PC-9 (cell line): ENCODE results near the gene CDH11. TPM values are rescaled to one million over a fixed set of nuclear protein-coding genes. Genes with fewer than 3 reads are reported as not detected.

Source experiments
- BruUV-seq: library from RNA; stranded (reverse); fragments of 400-500 nt; replicated peaks from 2 replicates; lab custom pipeline; 2021; lab: Mats Ljungman, UMichigan
- CTCF ChIA-PET: fragments of 300-600 bp; sonication (Branson Sonifier 250); formaldehyde crosslinking; loops from one replicate; lab custom pipeline; 2022; ENCODE audit warnings: antibody characterized with exemption; lab: Charles Lee
- POLR2A ChIA-PET: fragments of 300-600 bp; sonication (Branson Sonifier 250); formaldehyde crosslinking; loops from one replicate; lab custom pipeline; 2022; ENCODE audit warnings: antibody characterized with exemption; ENCODE audit not compliant: unreplicated experiment; lab: Charles Lee
- DNase-seq, 2 experiments: peaks; one replicate each; pipeline versions ENCODE4 v3.0.0 to v3.0.0-alpha.2; 2015 to 2022; ENCODE audit warnings: mixed read lengths in 1 of 2
- H2AFZ ChIP-seq: fragments of 200-600 bp; sonication (generic); 2 replicates; pipeline ENCODE4 v1.8.1; 2017; ENCODE audit warnings: antibody characterized with exemption
- H3F3A ChIP-seq: fragments of 200-600 bp; sonication (generic); 2 replicates; pipeline ENCODE4 v1.8.1; 2017; ENCODE audit warnings: antibody characterized with exemption, mild to moderate bottlenecking, low read depth; ENCODE audit not compliant: insufficient read depth
- H3K27ac ChIP-seq: fragments of 200-600 bp; sonication (generic); 2 replicates; pipeline ENCODE4 v1.6.1; 2016; ENCODE audit warnings: mixed run types
- H3K27me3 ChIP-seq: fragments of 200-600 bp; sonication (generic); 2 replicates; pipeline ENCODE4 v1.6.1; 2016; ENCODE audit warnings: low read depth, mixed run types; ENCODE audit not compliant: insufficient read depth
- H3K36me3 ChIP-seq: fragments of 200-600 bp; sonication (generic); 2 replicates; pipeline ENCODE4 v1.6.1; 2016; ENCODE audit warnings: low read depth, mixed run types
- H3K4me1 ChIP-seq: fragments of 200-600 bp; sonication (generic); replicated peaks from 2 replicates; pipeline ENCODE4 v1.6.1; 2016; ENCODE audit warnings: mixed run types; ENCODE audit not compliant: insufficient read depth
- H3K4me2 ChIP-seq: fragments of 200-600 bp; sonication (generic); 2 replicates; pipeline ENCODE4 v1.6.1; 2017; ENCODE audit warnings: mixed run types
- H3K4me3 ChIP-seq: fragments of 200-600 bp; sonication (generic); 2 replicates; pipeline ENCODE4 v1.6.1; 2016; ENCODE audit warnings: mixed run types
- H3K79me2 ChIP-seq: fragments of 200-600 bp; sonication (generic); 2 replicates; pipeline ENCODE4 v1.6.1; 2017; ENCODE audit warnings: low read depth, mixed run types
- H3K9me2 ChIP-seq: fragments of 200-600 bp; sonication (generic); 2 replicates; pipeline ENCODE4 v1.8.1; 2017; ENCODE audit warnings: mild to moderate bottlenecking; ENCODE audit not compliant: insufficient read depth
- H3K9me3 ChIP-seq: fragments of 200-600 bp; sonication (generic); 2 replicates; pipeline ENCODE4 v1.8.1; 2016; ENCODE audit warnings: low read depth; ENCODE audit not compliant: insufficient read depth
- H4K20me1 ChIP-seq: fragments of 200-600 bp; sonication (generic); 2 replicates; pipeline ENCODE4 v1.8.1; 2017; ENCODE audit not compliant: insufficient read depth
- CTCF ChIP-seq: fragments of 200-600 bp; sonication (generic); conservative IDR thresholded peaks from 2 replicates; pipeline ENCODE4 v1.6.1; 2017; ENCODE audit warnings: mixed run types, antibody characterized with exemption, mild to moderate bottlenecking, moderate library complexity
- EZH2 ChIP-seq: fragments of 200-600 bp; sonication (generic); IDR thresholded peaks from 2 replicates; pipeline ENCODE4 v1.8.0; 2017; ENCODE audit warnings: antibody characterized with exemption, low read depth
- intact Hi-C: fragments of 100-400 bp; cut with micrococcal nuclease; formaldehyde crosslinking; loops from one replicate; pipeline ENCODE4 v1.10.0; 2022; ENCODE audit not compliant: unreplicated experiment
- total RNA-seq: library from RNA; stranded (reverse); gene quantifications from 2 replicates; pipeline ENCODE4 v1.2.3, GENCODE V29; 2021

Gene CDH11
- total RNA-seq, 1 experiment from 2014 or later = not detected

GRCh38 chr16:65024767-65025178, 97.1 kb downstream of the CDH11 start:
- no peaks in the 10 kb centered on the region for H3F3A ChIP-seq
- TF ChIP-seq CTCF = no peak
- TF ChIP-seq EZH2 = no peak
- BruUV-seq = no TSS peak
- H3K79me2 ChIP-seq = no peaks in the 10 kb centered on the region
- H2AFZ ChIP-seq = no peak overlapping the region
- no peaks in the 10 kb centered on the region for H3K4me1 ChIP-seq
- H3K4me3 ChIP-seq = no peak overlapping the region
- H3K4me2 ChIP-seq = no peak overlapping the region
- intact Hi-C loops = no loop called here
- no peak for DNase-seq
- ChIA-PET POLR2A (no interaction called here), CTCF (no interaction called here)
- H4K20me1 ChIP-seq = no peaks in the 10 kb centered on the region
- 0 out of 2 replicates have a peak, but pooled peaks cover 4% of the 10 kb centered on the region for H3K9me3 ChIP-seq
- no peak overlapping the region for H3K27ac ChIP-seq
- H3K27me3 ChIP-seq = no peaks in the 10 kb centered on the region
- no peaks in the 10 kb centered on the region for H3K36me3 ChIP-seq
- no peaks in the 10 kb centered on the region for H3K9me2 ChIP-seq

- Histone ChIP-seq H3K27ac (no peak overlapping the region), H3K4me2 (no peak overlapping the region), H3K79me2 (no peaks in the 10 kb centered on the region), H3K27me3 (no peaks in the 10 kb centered on the region), H3K4me1 (no peaks in the 10 kb centered on the region), H3F3A (no peaks in the 10 kb centered on the region), H3K9me2 (no peaks in the 10 kb centered on the region), H3K36me3 (no peaks in the 10 kb centered on the region), H3K4me3 (no peak overlapping the region), H3K9me3 (0 out of 2 replicates have a peak, but pooled peaks cover 5% of the 10 kb centered on the region), H2AFZ (no peak overlapping the region), H4K20me1 (no peaks in the 10 kb centered on the region)
- POLR2A ChIA-PET = no interaction called here
- intact Hi-C loops = no loop called here
- DNase-seq = no peak
- TF ChIP-seq EZH2 (no peak), CTCF (no peak)
- BruUV-seq = no TSS peak
- CTCF ChIA-PET = no interaction called here
Measured at GRCh38 chr16:65023802-65024201, 98.1 kb downstream of the CDH11 start.

- Histone ChIP-seq H3K9me3 (0 out of 2 replicates have a peak, but pooled peaks cover 5% of the 10 kb centered on the region), H3K27me3 (no peaks in the 10 kb centered on the region), H3K9me2 (no peaks in the 10 kb centered on the region), H3F3A (no peaks in the 10 kb centered on the region), H3K4me1 (no peaks in the 10 kb centered on the region), H3K79me2 (no peaks in the 10 kb centered on the region), H4K20me1 (no peaks in the 10 kb centered on the region), H3K4me3 (no peak overlapping the region), H3K4me2 (no peak overlapping the region), H3K27ac (no peak overlapping the region), H2AFZ (no peak overlapping the region), H3K36me3 (no peaks in the 10 kb centered on the region)
- ChIA-PET POLR2A (no interaction called here), CTCF (no interaction called here)
- TF ChIP-seq CTCF (no peak), EZH2 (no peak)
- no TSS peak for BruUV-seq
- DNase-seq = no peak
- intact Hi-C loops = no loop called here
Measured at GRCh38 chr16:65021852-65022595, 99.8 kb downstream of the CDH11 start.
